ENCODE data around the gene TNFRSF1A. TPM values are rescaled to one million over a fixed set of nuclear protein-coding genes. Genes with fewer than 3 reads are reported as not detected.

TNFRSF1A gene
- total and polyA plus RNA-seq, 12 donors: 46.4 to 386 (median 224) TPM

DNA sequence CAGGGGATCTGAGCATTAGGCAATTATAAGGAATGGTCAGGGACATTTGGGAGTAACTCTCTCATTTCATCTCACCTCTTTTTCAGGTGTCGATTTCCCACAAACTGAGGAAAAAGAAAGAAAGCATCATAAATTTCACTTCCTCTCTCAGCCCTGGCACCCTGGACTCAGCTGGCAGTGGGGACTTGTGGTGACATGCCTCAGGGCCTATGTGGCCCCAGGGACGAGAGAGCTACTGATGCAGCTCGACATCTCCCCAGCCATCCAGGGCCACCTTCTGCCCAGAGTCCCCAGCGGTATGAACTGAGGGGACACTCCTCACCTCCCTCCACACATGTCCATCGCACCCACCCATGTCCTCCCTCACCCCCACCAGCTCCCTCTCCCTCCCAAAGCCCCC, 11.7 kb downstream of the TNFRSF1A start:
- Histone ChIP-seq H3K36me3 (replicated peaks in 1 of 2) (peaks cover 0 to 84% of the 10 kb centered on the region in 2 donors), H3K4me1 (replicated peaks in 1 of 2) (peaks cover 20 to 88% of the 10 kb centered on the region in 2 donors), H3K4me3 (no peak overlapping the region), H3K27ac (peak overlapping the region in 3 of 5 donors; percentile 33 to 84 (median 62)), H3K9me3 (replicated peaks in 1 of 3) (no peaks in the 10 kb centered on the region), H3K27me3 (no peaks in the 10 kb centered on the region)
- TF ChIP-seq, protein P1, sequence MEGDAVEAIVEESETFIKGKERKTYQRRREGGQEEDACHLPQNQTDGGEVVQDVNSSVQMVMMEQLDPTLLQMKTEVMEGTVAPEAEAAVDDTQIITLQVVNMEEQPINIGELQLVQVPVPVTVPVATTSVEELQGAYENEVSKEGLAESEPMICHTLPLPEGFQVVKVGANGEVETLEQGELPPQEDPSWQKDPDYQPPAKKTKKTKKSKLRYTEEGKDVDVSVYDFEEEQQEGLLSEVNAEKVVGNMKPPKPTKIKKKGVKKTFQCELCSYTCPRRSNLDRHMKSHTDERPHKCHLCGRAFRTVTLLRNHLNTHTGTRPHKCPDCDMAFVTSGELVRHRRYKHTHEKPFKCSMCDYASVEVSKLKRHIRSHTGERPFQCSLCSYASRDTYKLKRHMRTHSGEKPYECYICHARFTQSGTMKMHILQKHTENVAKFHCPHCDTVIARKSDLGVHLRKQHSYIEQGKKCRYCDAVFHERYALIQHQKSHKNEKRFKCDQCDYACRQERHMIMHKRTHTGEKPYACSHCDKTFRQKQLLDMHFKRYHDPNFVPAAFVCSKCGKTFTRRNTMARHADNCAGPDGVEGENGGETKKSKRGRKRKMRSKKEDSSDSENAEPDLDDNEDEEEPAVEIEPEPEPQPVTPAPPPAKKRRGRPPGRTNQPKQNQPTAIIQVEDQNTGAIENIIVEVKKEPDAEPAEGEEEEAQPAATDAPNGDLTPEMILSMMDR (IDR thresholded peaks at IDR 0.05): no peak
- TF ChIP-seq POLR2A (IDR thresholded peaks at IDR 0.05): no peak
- 56 to 76% (median 71%) methylated on average over 5 of the region's 5 CpGs for WGBS, 4 donors
- intact Hi-C loops (cut with DNase I): loop anchor here (5.0 to 10.0 kb wide), 2 partner anchors 137 to 205 kb away; partner anchors contain the start of gene GAPDH (in 1 of the 2)
- DNase-seq: peak in 1 of 7 donors; percentile 11

GRCh38 chr12:6329703-6330064, 12.2 kb downstream of the TNFRSF1A start:
- Histone ChIP-seq H3K27ac (peak overlapping the region in 2 of 5 donors; percentile 62 to 84), H3K4me1 (replicated peaks in 1 of 2) (peaks cover 20 to 88% of the 10 kb centered on the region in 2 donors), H3K36me3 (replicated peaks in 1 of 2) (peaks cover 0 to 83% of the 10 kb centered on the region in 2 donors), H3K4me3 (no peak overlapping the region), H3K9me3 (replicated peaks in 1 of 3) (no peaks in the 10 kb centered on the region), H3K27me3 (no peaks in the 10 kb centered on the region)
- DNase-seq: peak in 1 of 7 donors; percentile 9
- intact Hi-C loops (cut with DNase I): loop anchor here (5.0 to 10.0 kb wide), 5 partner anchors 53 to 215 kb away; partner anchors contain the start of genes GAPDH (in 1 of the 2) and LTBR (in 1 of the 2)
- no peak for TF ChIP-seq POLR2A (IDR thresholded peaks at IDR 0.05)
- TF ChIP-seq, protein P1 (IDR thresholded peaks at IDR 0.05): no peak
- WGBS, 4 donors: 74 to 88% (median 77%) methylated on average over 4 to 15 of the region's 15 CpGs

GRCh38 chr12:6328945-6329702, 12.8 kb downstream of the TNFRSF1A start:
- WGBS, 4 donors: 76 to 83% (median 83%) methylated on average over 44 to 75 of the region's 75 CpGs
- Histone ChIP-seq H3K4me3 (no peak overlapping the region), H3K4me1 (replicated peaks in 1 of 2) (peaks cover 21 to 88% of the 10 kb centered on the region in 2 donors), H3K27me3 (no peaks in the 10 kb centered on the region), H3K9me3 (replicated peaks in 1 of 3) (no peaks in the 10 kb centered on the region), H3K27ac (peak overlapping the region in 2 of 5 donors; percentile 62 to 84), H3K36me3 (replicated peaks in 1 of 2) (peaks cover 0 to 77% of the 10 kb centered on the region in 2 donors)
- peak in 2 of 7 donors; percentile 10 to 13 for DNase-seq
- no peak for TF ChIP-seq POLR2A (IDR thresholded peaks at IDR 0.05)
- TF ChIP-seq, protein P1 (IDR thresholded peaks at IDR 0.05): no peak
- intact Hi-C loops (cut with DNase I): loop anchor here (5.0 to 10.0 kb wide), 3 partner anchors 53 to 216 kb away; partner anchors contain the start of gene LTBR (in 1 of the 2)

DNA sequence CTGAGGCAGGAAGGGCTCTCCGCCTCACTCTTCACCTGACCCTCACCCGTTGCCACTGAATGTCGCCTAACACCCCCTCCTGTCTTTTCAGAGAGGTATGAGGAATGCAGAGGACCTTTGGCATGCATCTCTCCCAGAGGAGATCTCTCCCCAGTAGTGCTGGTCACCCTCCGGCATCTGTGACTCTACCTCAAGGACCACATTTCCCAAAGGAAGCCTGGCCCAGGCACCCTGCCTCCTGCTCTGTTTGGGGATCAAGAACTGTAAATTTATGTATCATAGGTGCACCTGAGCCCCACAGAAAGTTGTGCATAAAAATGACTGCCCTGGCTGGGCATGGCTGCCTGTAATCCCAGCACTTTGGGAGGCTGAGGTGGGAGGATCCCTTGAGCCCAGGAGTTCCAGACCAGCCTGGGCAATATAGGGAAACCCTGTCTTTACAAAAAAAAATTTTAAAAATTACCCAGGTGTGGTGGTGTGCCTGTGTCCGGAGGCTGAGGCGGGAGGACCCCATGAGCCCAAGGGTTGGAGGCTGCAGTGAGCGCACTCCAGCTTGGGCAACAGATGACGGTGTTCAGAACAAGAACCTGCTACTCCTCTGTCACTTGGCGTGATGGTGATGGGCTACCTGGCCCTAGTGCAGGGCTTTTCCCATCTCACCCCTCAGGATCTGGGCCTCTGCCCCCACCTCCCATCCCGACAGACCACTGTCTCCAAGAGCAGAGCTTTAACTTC, 13.7 kb downstream of the TNFRSF1A start:
- Histone ChIP-seq H3K36me3 (replicated peaks in 1 of 2) (peaks cover 0 to 68% of the 10 kb centered on the region in 2 donors), H3K4me3 (no peak overlapping the region), H3K4me1 (replicated peaks in 1 of 2) (peaks cover 29 to 88% of the 10 kb centered on the region in 2 donors), H3K27ac (peak overlapping the region in 2 of 5 donors; percentile 4 to 51), H3K9me3 (replicated peaks in 1 of 3) (no peaks in the 10 kb centered on the region), H3K27me3 (no peaks in the 10 kb centered on the region)
- peak in 2 of 7 donors; percentile 9 to 20 for DNase-seq
- intact Hi-C loops (cut with DNase I): loop anchor here (5.0 to 10.0 kb wide), 3 partner anchors 54 to 217 kb away; partner anchors contain the start of gene LTBR (in 1 of the 2)
- 76 to 89% (median 81%) methylated on average over 7 to 10 of the region's 10 CpGs for WGBS, 4 donors
- TF ChIP-seq, protein P1 (IDR thresholded peaks at IDR 0.05): no peak
- no peak for TF ChIP-seq POLR2A (IDR thresholded peaks at IDR 0.05)

All from adrenal gland (tissue), 12 donors.